CD4-positive, alpha-beta T cell (primary cell): ENCODE results near the gene APP. TPM values are rescaled to one million over a fixed set of nuclear protein-coding genes. Genes with fewer than 3 reads are reported as not detected.

Experiments used
- ATAC-seq: fragments of 200-7000 bp; cut with Tn5 transposase; one replicate; pipeline ENCODE4 v1.10.0; 2022; ENCODE audit warnings: mild to moderate bottlenecking; ENCODE audit not compliant: poor library complexity
- CTCF ChIA-PET: fragments of 350-600 bp; sonication (Branson Sonifier 250); formaldehyde crosslinking; loops from one replicate; lab custom pipeline; 2021; ENCODE audit warnings: antibody characterized with exemption, inconsistent platforms; lab: Charles Lee
- POLR2A ChIA-PET: fragments of 350-600 bp; sonication (Branson Sonifier 250); formaldehyde crosslinking; loops from one replicate; lab custom pipeline; 2021; ENCODE audit warnings: antibody characterized with exemption, inconsistent platforms; lab: Charles Lee
- DNase-seq, 14 experiments: peaks; one replicate each; pipeline ENCODE4 v3.0.0-alpha.2; 2013 to 2020; ENCODE audit warnings: mixed read lengths in 2 of 14
- H3K27ac ChIP-seq, 2 donors: one replicate each; pipeline versions ENCODE4 v1.5.1 to v1.7.0; 2013; ENCODE audit warnings: low read length in 2 of 2, low read depth in 1 of 2, mild to moderate bottlenecking in 1 of 2
- H3K27me3 ChIP-seq, 2 experiments: 1 replicate in 1 of 2; 2 replicates in 1 of 2; pipeline versions ENCODE4 v1.6.1 to v1.7.0; 2013; ENCODE audit warnings: low read length in 2 of 2, control low read depth in 1 of 2, mild to moderate bottlenecking in 1 of 2, moderate library complexity in 1 of 2; ENCODE audit not compliant: insufficient read depth in 2 of 2, control insufficient read depth in 1 of 2
- H3K36me3 ChIP-seq: one replicate; pipeline ENCODE4 v1.6.1; 2013; ENCODE audit warnings: low read length, control low read depth; ENCODE audit not compliant: insufficient read depth
- H3K4me1 ChIP-seq: one replicate; pipeline ENCODE4 v1.6.1; 2013; ENCODE audit warnings: low read length, control low read depth; ENCODE audit not compliant: insufficient read depth
- H3K4me3 ChIP-seq: one replicate; pipeline ENCODE4 v1.5.1; 2013; ENCODE audit warnings: mild to moderate bottlenecking, low read length, moderate library complexity
- H3K9me3 ChIP-seq, 2 experiments: 1 replicate in 1 of 2; 2 replicates in 1 of 2; pipeline versions ENCODE4 v1.6.1 to v1.7.0; 2013; ENCODE audit warnings: low read length in 2 of 2, mild to moderate bottlenecking in 2 of 2, control low read depth in 1 of 2, moderate library complexity in 1 of 2; ENCODE audit not compliant: control insufficient read depth in 1 of 2, insufficient read depth in 1 of 2
- H3K27ac Mint-ChIP-seq: one replicate; pipeline ENCODE4 v1.8.0; 2020; ENCODE audit warnings: mixed read lengths
- H3K27me3 Mint-ChIP-seq: one replicate; pipeline ENCODE4 v1.8.0; 2021; ENCODE audit warnings: mixed read lengths
- H3K36me3 Mint-ChIP-seq: one replicate; pipeline ENCODE4 v1.8.0; 2021; ENCODE audit warnings: low read depth, mixed read lengths
- H3K4me1 Mint-ChIP-seq: one replicate; pipeline ENCODE4 v1.8.0; 2021; ENCODE audit warnings: low read depth, mixed read lengths
- H3K4me3 Mint-ChIP-seq: one replicate; pipeline ENCODE4 v1.8.0; 2020; ENCODE audit warnings: mild to moderate bottlenecking, mixed read lengths
- H3K9me3 Mint-ChIP-seq: one replicate; pipeline ENCODE4 v1.8.0; 2020; ENCODE audit warnings: mixed read lengths
- CTCF ChIP-seq: fragments of 200-600 bp; IDR thresholded peaks from one replicate; pipeline ENCODE4 v1.8.0; 2022; ENCODE audit warnings: antibody characterized with exemption, mild to moderate bottlenecking
- intact Hi-C, 2 experiments: fragments of 100-400 bp; cut with DNase I in 1 of 2; cut with micrococcal nuclease in 1 of 2; formaldehyde crosslinking; loops; one replicate each; pipeline versions ENCODE4 v1.15.1 to v1.9.0; 2023 to 2025; cut with DNase I, micrococcal nuclease
- total RNA-seq, 174 experiments: library from RNA in 2 of 174; stranded (reverse) in 2 of 174; gene quantifications; one replicate each; pipeline ENCODE4 v1.2.3 and lab custom pipeline; 2021 to 2026

APP gene
- total RNA-seq, 2 experiments from 2014 or later: 43.6 to 44.4 TPM

DNA sequence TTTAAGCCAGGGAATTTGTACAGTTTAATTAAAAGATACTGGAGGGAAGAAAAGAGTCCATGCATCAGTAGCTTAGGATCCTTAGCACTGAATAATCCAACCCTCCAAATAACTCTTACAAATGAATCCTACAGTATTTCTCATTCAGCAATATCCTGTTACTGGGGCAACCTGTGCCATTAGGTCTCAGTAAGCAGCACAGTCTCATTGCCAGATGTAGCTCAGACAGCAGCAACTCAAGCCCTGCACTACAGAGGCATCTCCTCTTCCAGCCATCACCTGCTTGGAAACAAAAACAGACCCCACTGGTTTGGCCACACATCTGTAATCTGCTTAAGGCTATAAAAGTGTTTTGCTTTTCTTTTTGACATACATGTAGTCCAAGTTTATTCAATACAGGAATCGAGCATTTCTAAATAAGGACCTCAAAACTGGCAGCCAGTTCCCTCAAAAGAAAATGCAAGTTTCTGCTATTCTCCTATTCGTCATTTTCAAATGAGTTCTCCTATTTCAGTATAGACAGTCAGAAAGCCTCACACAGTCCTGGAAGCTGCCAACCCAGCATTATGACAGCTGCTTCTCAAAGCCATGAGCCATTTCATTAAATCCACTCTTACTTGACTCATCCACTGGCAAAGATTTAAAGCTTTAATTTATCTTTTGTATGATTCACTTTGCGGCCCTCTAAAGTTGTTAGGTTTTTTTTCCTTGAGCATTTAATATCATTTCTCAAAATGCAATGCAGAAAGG lies 129.0 kb downstream of the APP start:
- H3K4me3 ChIP-seq: no peak overlapping the region
- Mint-ChIP-seq H3K27me3 (no peaks in the 10 kb centered on the region), H3K4me3 (no peak overlapping the region), H3K9me3 (no peaks in the 10 kb centered on the region), H3K4me1 (no peaks in the 10 kb centered on the region), H3K36me3 (peaks cover 31% of the 10 kb centered on the region), H3K27ac (no peak overlapping the region)
- DNase-seq (no peak), ATAC-seq (no peak)
- no peak overlapping the region for H3K27ac ChIP-seq
- H3K36me3 ChIP-seq: no peaks in the 10 kb centered on the region
- POLR2A ChIA-PET: no interaction called here
- H3K9me3 ChIP-seq: no peaks in the 10 kb centered on the region
- no peak for TF ChIP-seq CTCF
- no peaks in the 10 kb centered on the region for H3K4me1 ChIP-seq
- H3K27me3 ChIP-seq: no peaks in the 10 kb centered on the region
- intact Hi-C loops: no loop called here
- CTCF ChIA-PET: interaction anchor here (0.6 kb wide), 1 partner anchor 152 kb away, joined by 3 read pairs; no protein-coding TSS in a partner anchor

- H3K27ac ChIP-seq: no peak overlapping the region
- H3K4me1 ChIP-seq: no peaks in the 10 kb centered on the region
- Mint-ChIP-seq H3K4me3 (no peak overlapping the region), H3K9me3 (no peaks in the 10 kb centered on the region), H3K4me1 (no peaks in the 10 kb centered on the region), H3K36me3 (peaks cover 7% of the 10 kb centered on the region), H3K27me3 (no peaks in the 10 kb centered on the region), H3K27ac (no peak overlapping the region)
- no peaks in the 10 kb centered on the region for H3K36me3 ChIP-seq
- DNase-seq: no peak
- no peak for ATAC-seq
- intact Hi-C loops: no loop called here
- H3K9me3 ChIP-seq: no peaks in the 10 kb centered on the region
- CTCF ChIA-PET: no interaction called here
- no peak for TF ChIP-seq CTCF
- POLR2A ChIA-PET: no interaction called here
- H3K4me3 ChIP-seq: no peak overlapping the region
- no peaks in the 10 kb centered on the region for H3K27me3 ChIP-seq
Observed at GRCh38 chr21:26036916-26037315, 133.7 kb downstream of the APP start.

- peaks cover 3% of the 10 kb centered on the region for H3K36me3 ChIP-seq
- H3K4me3 Mint-ChIP-seq: no peak overlapping the region
- intact Hi-C loops: no loop called here
- H3K9me3 Mint-ChIP-seq: no peaks in the 10 kb centered on the region
- ATAC-seq (no peak), DNase-seq (no peak)
- no peak overlapping the region for H3K27ac ChIP-seq
- no peaks in the 10 kb centered on the region for H3K27me3 ChIP-seq
- ChIA-PET CTCF (interaction anchor here (0.6 kb wide), 1 partner anchor 127 kb away, joined by 3 read pairs; no protein-coding TSS in a partner anchor), POLR2A (interaction anchor here (0.6 kb wide), 1 partner anchor 22 kb away, joined by 3 read pairs; no protein-coding TSS in a partner anchor)
- no peak for TF ChIP-seq CTCF
- H3K9me3 ChIP-seq: no peaks in the 10 kb centered on the region
- no peak overlapping the region for H3K27ac Mint-ChIP-seq
- no peaks in the 10 kb centered on the region for H3K4me1 Mint-ChIP-seq
- H3K4me1 ChIP-seq: no peaks in the 10 kb centered on the region
- no peaks in the 10 kb centered on the region for H3K27me3 Mint-ChIP-seq
- no peak overlapping the region for H3K4me3 ChIP-seq
- peaks cover 10% of the 10 kb centered on the region for H3K36me3 Mint-ChIP-seq
Observed at GRCh38 chr21:26032263-26032662, 138.3 kb downstream of the APP start.
